Tibial nerve (tissue), 4 donors: ENCODE data around the gene ATP13A1.

Experiments
- EP300 ChIP-seq, 2 donors: sonication (generic); formaldehyde crosslinking; IDR thresholded peaks; one replicate each; pipeline ENCODE4 v1.6.1; 2017; ENCODE audit warnings: antibody characterized with exemption in 2 of 2, mild to moderate bottlenecking in 1 of 2
- POLR2A ChIP-seq, 2 donors: fragments of 450-650 bp; IDR thresholded peaks; one replicate each; pipeline ENCODE4 v1.6.1; 2017; ENCODE audit warnings: antibody characterized with exemption in 2 of 2, mild to moderate bottlenecking in 2 of 2, moderate library complexity in 2 of 2
- TF ChIP-seq, protein P1 (sequence below), 5 experiments: fragments of 200-600 bp in 3 of 5; fragments of 450-650 bp in 2 of 5; sonication (generic) in 3 of 5; IDR thresholded peaks; one replicate each; pipeline ENCODE4 v1.5.1; 2016 to 2019; ENCODE audit warnings: antibody characterized with exemption in 5 of 5, mild to moderate bottlenecking in 3 of 5, moderate library complexity in 2 of 5

DNA sequence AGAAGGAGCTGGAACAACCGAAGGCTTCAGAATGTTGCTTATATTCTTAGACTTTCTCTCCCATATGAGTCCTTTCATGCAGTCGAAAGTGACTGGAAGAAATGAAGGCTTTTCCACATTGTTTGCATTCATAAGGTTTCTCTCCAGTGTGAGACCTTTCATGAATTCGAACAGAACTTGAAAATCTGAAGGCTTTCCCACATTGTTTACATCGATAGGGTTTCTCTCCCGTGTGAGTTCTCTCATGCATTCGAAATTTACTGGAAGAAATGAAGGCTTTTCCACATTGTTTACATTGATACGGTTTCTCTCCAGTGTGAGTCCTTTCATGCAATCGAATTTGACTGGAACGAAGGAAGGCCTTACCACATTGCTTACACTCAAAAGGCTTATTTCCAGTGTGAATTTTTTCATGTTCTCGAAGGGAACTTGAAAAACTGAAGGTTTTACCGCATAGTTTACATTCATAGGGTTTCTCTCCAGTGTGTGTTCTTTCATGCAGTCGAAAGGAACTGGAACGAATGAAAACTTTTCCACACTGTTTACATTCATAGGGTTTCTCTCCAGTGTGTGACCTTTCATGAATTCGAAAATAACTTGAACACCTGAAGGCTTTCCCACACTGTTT, 47.9 kb upstream of the ATP13A1 start:
- TF ChIP-seq POLR2A (IDR thresholded peaks at IDR 0.05) = no peak
- TF ChIP-seq, protein P1, sequence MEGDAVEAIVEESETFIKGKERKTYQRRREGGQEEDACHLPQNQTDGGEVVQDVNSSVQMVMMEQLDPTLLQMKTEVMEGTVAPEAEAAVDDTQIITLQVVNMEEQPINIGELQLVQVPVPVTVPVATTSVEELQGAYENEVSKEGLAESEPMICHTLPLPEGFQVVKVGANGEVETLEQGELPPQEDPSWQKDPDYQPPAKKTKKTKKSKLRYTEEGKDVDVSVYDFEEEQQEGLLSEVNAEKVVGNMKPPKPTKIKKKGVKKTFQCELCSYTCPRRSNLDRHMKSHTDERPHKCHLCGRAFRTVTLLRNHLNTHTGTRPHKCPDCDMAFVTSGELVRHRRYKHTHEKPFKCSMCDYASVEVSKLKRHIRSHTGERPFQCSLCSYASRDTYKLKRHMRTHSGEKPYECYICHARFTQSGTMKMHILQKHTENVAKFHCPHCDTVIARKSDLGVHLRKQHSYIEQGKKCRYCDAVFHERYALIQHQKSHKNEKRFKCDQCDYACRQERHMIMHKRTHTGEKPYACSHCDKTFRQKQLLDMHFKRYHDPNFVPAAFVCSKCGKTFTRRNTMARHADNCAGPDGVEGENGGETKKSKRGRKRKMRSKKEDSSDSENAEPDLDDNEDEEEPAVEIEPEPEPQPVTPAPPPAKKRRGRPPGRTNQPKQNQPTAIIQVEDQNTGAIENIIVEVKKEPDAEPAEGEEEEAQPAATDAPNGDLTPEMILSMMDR (IDR thresholded peaks at IDR 0.05) = no peak
- no peak for TF ChIP-seq EP300 (IDR thresholded peaks at IDR 0.05)
